Activated naive CD8-positive, alpha-beta T cell treated with anti-CD3 and anti-CD28 coated beads, Interleukin-2, amount 10 ng/mL, durations not matched to agents 7 days and 5 days (primary cell): ENCODE measurements around the gene GDPD4. TPM values are rescaled to one million over a fixed set of nuclear protein-coding genes. Genes with fewer than 3 reads are reported as not detected.

Experiments used
- ATAC-seq: fragments of 150-1000 bp; cut with Tn5 transposase; one replicate; pipeline ENCODE4 v1.10.0; 2021; ENCODE audit warnings: low read depth, moderate library complexity
- POLR2A ChIA-PET: fragments of 350-600 bp; sonication (Branson Sonifier 250); formaldehyde crosslinking; loops from one replicate; lab custom pipeline; 2021; ENCODE audit warnings: antibody characterized with exemption; lab: Charles Lee
- DNase-seq: peaks from one replicate; pipeline ENCODE4 v3.0.0; 2021
- H3K27ac Mint-ChIP-seq: one replicate; pipeline ENCODE4 v1.8.0; 2022; ENCODE audit warnings: mild to moderate bottlenecking, mixed read lengths
- H3K27me3 Mint-ChIP-seq: one replicate; pipeline ENCODE4 v1.8.0; 2022; ENCODE audit warnings: mild to moderate bottlenecking, moderate library complexity, mixed read lengths
- H3K36me3 Mint-ChIP-seq: one replicate; pipeline ENCODE4 v1.8.0; 2021; ENCODE audit warnings: mild to moderate bottlenecking, mixed read lengths
- H3K4me1 Mint-ChIP-seq: one replicate; pipeline ENCODE4 v1.8.0; 2021; ENCODE audit warnings: mixed read lengths
- H3K4me3 Mint-ChIP-seq: one replicate; pipeline ENCODE4 v1.8.0; 2022; ENCODE audit warnings: mild to moderate bottlenecking, moderate library complexity, mixed read lengths
- H3K9me3 Mint-ChIP-seq: one replicate; pipeline ENCODE4 v1.8.0; 2021; ENCODE audit warnings: mixed read lengths
- total RNA-seq, 2 experiments: library from RNA; stranded (reverse); gene quantifications; one replicate each; pipeline ENCODE4 v1.2.3, GENCODE V29; 2021

Gene GDPD4
- not detected for total RNA-seq

GRCh38 chr11:77301510-77301909, at the start of gene GDPD4:
Gene GDPD4 (minus strand): TSS chr11:77301686. CDS start chr11:77285137, 16,549 bp downstream.
- peaks cover 2% of the 10 kb centered on the region for H3K9me3 Mint-ChIP-seq
- POLR2A ChIA-PET, result interaction anchor here (0.6 kb wide), 1 partner anchor 124 kb away, joined by 3 read pairs; no protein-coding TSS in a partner anchor
- H3K4me1 Mint-ChIP-seq, result no peaks in the 10 kb centered on the region
- DNase-seq (no peak), ATAC-seq (no peak)
- no peak within 1 kb of the TSS for H3K4me3 Mint-ChIP-seq
- peaks cover 6% of the 10 kb centered on the region for H3K27me3 Mint-ChIP-seq
- H3K27ac Mint-ChIP-seq, result no peak within 1 kb of the TSS
- H3K36me3 Mint-ChIP-seq, result no peaks in the 10 kb centered on the region

GRCh38 chr11:77347948-77348347, 46.5 kb upstream of the GDPD4 start:
- Mint-ChIP-seq H3K27ac (no peak overlapping the region), H3K4me3 (no peak overlapping the region), H3K4me1 (peaks cover 2% of the 10 kb centered on the region), H3K36me3 (peaks cover 28% of the 10 kb centered on the region), H3K27me3 (no peaks in the 10 kb centered on the region), H3K9me3 (no peaks in the 10 kb centered on the region)
- POLR2A ChIA-PET, result no interaction called here
- DNase-seq (no peak), ATAC-seq (no peak)

- Mint-ChIP-seq H3K9me3 (no peaks in the 10 kb centered on the region), H3K27ac (no peak overlapping the region), H3K4me1 (peaks cover 2% of the 10 kb centered on the region), H3K27me3 (no peaks in the 10 kb centered on the region), H3K4me3 (no peak overlapping the region), H3K36me3 (peaks cover 34% of the 10 kb centered on the region)
- ATAC-seq (no peak), DNase-seq (no peak)
- POLR2A ChIA-PET, result no interaction called here
These were observed 45.6 kb upstream of the GDPD4 start for GRCh38 chr11:77346906-77347603.

GRCh38 chr11:77345621-77346020, 44.1 kb upstream of the GDPD4 start:
- H3K4me3 Mint-ChIP-seq, result no peak overlapping the region
- POLR2A ChIA-PET, result no interaction called here
- H3K27ac Mint-ChIP-seq, result no peak overlapping the region
- H3K27me3 Mint-ChIP-seq, result no peaks in the 10 kb centered on the region
- DNase-seq (no peak), ATAC-seq (no peak)
- H3K4me1 Mint-ChIP-seq, result peaks cover 2% of the 10 kb centered on the region
- H3K9me3 Mint-ChIP-seq, result no peaks in the 10 kb centered on the region
- peaks cover 40% of the 10 kb centered on the region for H3K36me3 Mint-ChIP-seq

GRCh38 chr11:77340501-77340900, 39.0 kb upstream of the GDPD4 start:
- Mint-ChIP-seq H3K9me3 (no peaks in the 10 kb centered on the region), H3K4me1 (no peaks in the 10 kb centered on the region), H3K4me3 (no peak overlapping the region), H3K27ac (no peak overlapping the region), H3K36me3 (peaks cover 42% of the 10 kb centered on the region), H3K27me3 (no peaks in the 10 kb centered on the region)
- ATAC-seq (no peak), DNase-seq (no peak)
- POLR2A ChIA-PET, result no interaction called here

- no peak overlapping the region for H3K27ac Mint-ChIP-seq
- POLR2A ChIA-PET, result no interaction called here
- ATAC-seq (no peak), DNase-seq (no peak)
- H3K4me1 Mint-ChIP-seq, result peaks cover 2% of the 10 kb centered on the region
- no peaks in the 10 kb centered on the region for H3K27me3 Mint-ChIP-seq
- H3K4me3 Mint-ChIP-seq, result no peak overlapping the region
- peaks cover 6% of the 10 kb centered on the region for H3K9me3 Mint-ChIP-seq
- H3K36me3 Mint-ChIP-seq, result peaks cover 51% of the 10 kb centered on the region
These were observed 30.8 kb upstream of the GDPD4 start for GRCh38 chr11:77332259-77332658.

- DNase-seq (no peak), ATAC-seq (no peak)
- no peak overlapping the region for H3K4me3 Mint-ChIP-seq
- H3K9me3 Mint-ChIP-seq, result peaks cover 2% of the 10 kb centered on the region
- POLR2A ChIA-PET, result no interaction called here
- H3K27ac Mint-ChIP-seq, result no peak overlapping the region
- peaks cover 2% of the 10 kb centered on the region for H3K4me1 Mint-ChIP-seq
- H3K36me3 Mint-ChIP-seq, result peaks cover 54% of the 10 kb centered on the region
- no peaks in the 10 kb centered on the region for H3K27me3 Mint-ChIP-seq
These were observed 23.7 kb upstream of the GDPD4 start for GRCh38 chr11:77325159-77325558.

GRCh38 chr11:77324508-77324907, 23.0 kb upstream of the GDPD4 start:
- DNase-seq (no peak), ATAC-seq (no peak)
- Mint-ChIP-seq H3K27ac (no peak overlapping the region), H3K36me3 (peaks cover 48% of the 10 kb centered on the region), H3K27me3 (no peaks in the 10 kb centered on the region), H3K4me1 (peaks cover 4% of the 10 kb centered on the region), H3K9me3 (peaks cover 2% of the 10 kb centered on the region), H3K4me3 (no peak overlapping the region)
- POLR2A ChIA-PET, result interaction anchor here (0.7 kb wide), 1 partner anchor 149 kb away, joined by 3 read pairs; no protein-coding TSS in a partner anchor

- Mint-ChIP-seq H3K9me3 (no peaks in the 10 kb centered on the region), H3K27ac (no peak overlapping the region), H3K4me3 (no peak overlapping the region), H3K36me3 (peaks cover 36% of the 10 kb centered on the region), H3K27me3 (no peaks in the 10 kb centered on the region), H3K4me1 (peaks cover 4% of the 10 kb centered on the region)
- DNase-seq, result no peak
- POLR2A ChIA-PET, result no interaction called here
- no peak for ATAC-seq
These were observed 21.6 kb upstream of the GDPD4 start for GRCh38 chr11:77322926-77323590.

- Mint-ChIP-seq H3K36me3 (peaks cover 32% of the 10 kb centered on the region), H3K27ac (no peak overlapping the region), H3K9me3 (no peaks in the 10 kb centered on the region), H3K4me3 (no peak overlapping the region), H3K4me1 (peaks cover 4% of the 10 kb centered on the region), H3K27me3 (peaks cover 2% of the 10 kb centered on the region)
- DNase-seq, result no peak
- ATAC-seq, result no peak
- POLR2A ChIA-PET, result no interaction called here
These were observed 21.0 kb upstream of the GDPD4 start for GRCh38 chr11:77322506-77322905.

- no peaks in the 10 kb centered on the region for H3K9me3 Mint-ChIP-seq
- H3K4me3 Mint-ChIP-seq, result no peak overlapping the region
- POLR2A ChIA-PET, result no interaction called here
- ATAC-seq (no peak), DNase-seq (no peak)
- no peak overlapping the region for H3K27ac Mint-ChIP-seq
- H3K4me1 Mint-ChIP-seq, result peaks cover 4% of the 10 kb centered on the region
- peaks cover 10% of the 10 kb centered on the region for H3K27me3 Mint-ChIP-seq
- peaks cover 22% of the 10 kb centered on the region for H3K36me3 Mint-ChIP-seq
These were observed 18.9 kb upstream of the GDPD4 start for GRCh38 chr11:77320351-77320750.

GRCh38 chr11:77318600-77318999, 17.1 kb upstream of the GDPD4 start:
- Mint-ChIP-seq H3K4me1 (peaks cover 2% of the 10 kb centered on the region), H3K27ac (no peak overlapping the region), H3K27me3 (peaks cover 13% of the 10 kb centered on the region), H3K4me3 (no peak overlapping the region), H3K9me3 (no peaks in the 10 kb centered on the region), H3K36me3 (peaks cover 19% of the 10 kb centered on the region)
- ATAC-seq, result no peak
- POLR2A ChIA-PET, result no interaction called here
- DNase-seq, result no peak

GRCh38 chr11:77316733-77317342, 15.4 kb upstream of the GDPD4 start:
- H3K27me3 Mint-ChIP-seq, result peaks cover 16% of the 10 kb centered on the region
- POLR2A ChIA-PET, result no interaction called here
- peaks cover 2% of the 10 kb centered on the region for H3K4me1 Mint-ChIP-seq
- no peak for DNase-seq
- peaks cover 5% of the 10 kb centered on the region for H3K36me3 Mint-ChIP-seq
- H3K27ac Mint-ChIP-seq, result no peak overlapping the region
- ATAC-seq, result no peak
- H3K9me3 Mint-ChIP-seq, result no peaks in the 10 kb centered on the region
- H3K4me3 Mint-ChIP-seq, result no peak overlapping the region

- H3K4me1 Mint-ChIP-seq, result no peaks in the 10 kb centered on the region
- ATAC-seq (no peak), DNase-seq (no peak)
- peaks cover 22% of the 10 kb centered on the region for H3K27me3 Mint-ChIP-seq
- H3K4me3 Mint-ChIP-seq, result no peak overlapping the region
- no peak overlapping the region for H3K27ac Mint-ChIP-seq
- H3K36me3 Mint-ChIP-seq, result no peaks in the 10 kb centered on the region
- POLR2A ChIA-PET, result no interaction called here
- H3K9me3 Mint-ChIP-seq, result no peaks in the 10 kb centered on the region
These were observed 10.6 kb upstream of the GDPD4 start for GRCh38 chr11:77312107-77312506.
